ENCODE measurements around the gene NCLN.

GRCh38 chr19:3251229-3251628 is 65.5 kb downstream of the NCLN start:
- no peak for TF ChIP-seq CREB1 (IDR thresholded peaks at IDR 0.05; ENCODE audit: low read depth)
- no peak for TF ChIP-seq EP300 (IDR thresholded peaks at IDR 0.05; ENCODE audit: borderline replicate concordance)
- TF ChIP-seq YY1 (IDR thresholded peaks at IDR 0.05; ENCODE audit: low read depth): no peak
- no peak for TF ChIP-seq TEAD4 (IDR thresholded peaks at IDR 0.05)
- TF ChIP-seq MAX (IDR thresholded peaks at IDR 0.05): no peak
- no peak for TF ChIP-seq TAF1 (IDR thresholded peaks at IDR 0.05; ENCODE audit: low read depth)
- no peak for TF ChIP-seq CEBPB (IDR thresholded peaks at IDR 0.05)

Measured in Ishikawa (cell line).